Heart left ventricle (tissue), 13 donors: ENCODE data around the gene AQP6.
A peak's percentile ranks its signal among the peaks of the same experiment; 100 is the strongest.

Experiments
- POLR2A ChIP-seq, 2 donors: fragments of 450-650 bp; IDR thresholded peaks; one replicate each; pipeline ENCODE4 v1.6.1; 2017; ENCODE audit warnings: antibody characterized with exemption in 2 of 2, mild to moderate bottlenecking in 2 of 2, moderate library complexity in 2 of 2
- TF ChIP-seq, protein P1 (sequence below), 12 donors: fragments of 200-600 bp; sonication (generic) in 4 of 12; IDR thresholded peaks; one replicate each; pipeline versions ENCODE4 v1.5.0 to v1.8.0; 2018 to 2022; ENCODE audit warnings: antibody characterized with exemption in 12 of 12, mild to moderate bottlenecking in 5 of 12
- donor health status: ischemic (EF 13 %, LVEDD 7.1; RV severe dilation, severe dysfunction).
- donor health status: DM: no; HTN: yes; CAD: no.
- donor health status: DM: no; HTN: no; CAD: no.
- donor health status: ischemic (EF 25% LVEDD 6.9; RV normal size, moderate dysfunction).
- donor health status: ischemic (EF 25% LVEDD 5.7; RV mildly dilated, moderate dysfunction).
- donor health status: ischemic (EF 35%, LVEDD 5.7; RV mildly dilated, moderate dysfunction).
- donor health status: nonischemic (EF 11% LVEDD 7.7; RV severe dilation, severe dysfunction).
- donor health status: DM: yes; HTN: yes; CAD: no.
- donor health status: PGD.
- donor health status: ischemic (EF 29% LVEDD 5.4; RV normal size, mild dysfunction).
- donor health status: nonischemic (EF 23%, LVEDD 6.1; RV moderate dilation, normal function).

DNA sequence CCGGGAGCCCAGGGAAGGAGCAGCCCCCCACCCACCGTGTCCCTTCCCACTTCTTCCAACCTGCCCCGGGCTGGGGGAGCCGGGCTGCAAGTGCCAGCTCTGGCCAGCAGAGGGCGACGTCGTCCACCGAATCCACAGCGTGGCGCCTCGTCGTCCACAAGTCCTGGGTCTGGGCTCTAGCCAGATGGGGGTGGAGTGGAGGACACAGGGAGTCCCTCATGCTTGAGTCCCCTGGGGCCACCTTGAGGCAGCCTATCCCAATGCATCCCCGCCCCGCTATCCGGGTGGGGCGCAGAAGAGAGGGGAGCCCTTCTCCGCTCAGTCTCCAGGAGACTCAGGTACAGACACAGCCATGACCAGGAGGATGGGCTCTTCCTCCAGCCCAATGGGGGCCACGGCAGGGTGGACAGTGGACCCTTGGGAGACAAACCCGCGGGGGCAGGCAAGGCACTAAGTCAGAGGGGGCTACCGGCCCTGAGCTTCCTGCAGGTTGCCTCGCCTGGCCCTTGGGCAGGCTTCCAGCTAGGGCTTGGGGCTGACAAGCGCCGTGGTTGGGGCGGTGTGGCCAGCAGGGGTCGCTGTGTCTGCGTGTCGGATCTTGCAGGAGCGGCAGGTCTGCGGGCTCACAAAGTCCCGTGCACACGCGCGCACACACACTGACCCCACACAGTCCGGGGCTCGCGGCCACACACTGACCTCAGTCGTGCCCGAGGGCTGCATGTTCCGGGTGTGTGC is 5.5 kb upstream of the AQP6 start:
- no peak for TF ChIP-seq POLR2A (IDR thresholded peaks at IDR 0.05)
- TF ChIP-seq, protein P1, sequence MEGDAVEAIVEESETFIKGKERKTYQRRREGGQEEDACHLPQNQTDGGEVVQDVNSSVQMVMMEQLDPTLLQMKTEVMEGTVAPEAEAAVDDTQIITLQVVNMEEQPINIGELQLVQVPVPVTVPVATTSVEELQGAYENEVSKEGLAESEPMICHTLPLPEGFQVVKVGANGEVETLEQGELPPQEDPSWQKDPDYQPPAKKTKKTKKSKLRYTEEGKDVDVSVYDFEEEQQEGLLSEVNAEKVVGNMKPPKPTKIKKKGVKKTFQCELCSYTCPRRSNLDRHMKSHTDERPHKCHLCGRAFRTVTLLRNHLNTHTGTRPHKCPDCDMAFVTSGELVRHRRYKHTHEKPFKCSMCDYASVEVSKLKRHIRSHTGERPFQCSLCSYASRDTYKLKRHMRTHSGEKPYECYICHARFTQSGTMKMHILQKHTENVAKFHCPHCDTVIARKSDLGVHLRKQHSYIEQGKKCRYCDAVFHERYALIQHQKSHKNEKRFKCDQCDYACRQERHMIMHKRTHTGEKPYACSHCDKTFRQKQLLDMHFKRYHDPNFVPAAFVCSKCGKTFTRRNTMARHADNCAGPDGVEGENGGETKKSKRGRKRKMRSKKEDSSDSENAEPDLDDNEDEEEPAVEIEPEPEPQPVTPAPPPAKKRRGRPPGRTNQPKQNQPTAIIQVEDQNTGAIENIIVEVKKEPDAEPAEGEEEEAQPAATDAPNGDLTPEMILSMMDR (IDR thresholded peaks at IDR 0.05) = peak; percentile 63 to 89 (median 76)
